WTC11 (cell line): ENCODE results near the gene PISD. TPM values are rescaled to one million over a fixed set of nuclear protein-coding genes. Genes with fewer than 3 reads are reported as not detected.

Experiments
- ATAC-seq: fragments of 200-7000 bp; cut with Tn5 transposase; 2 replicates; pipeline ENCODE4 v1.10.0; 2021; ENCODE audit warnings: mild to moderate bottlenecking, moderate library complexity
- CTCF ChIA-PET: fragments of 300-600 bp; sonication (Branson Sonifier 250); formaldehyde crosslinking; loops from one replicate; lab custom pipeline; 2021; ENCODE audit warnings: antibody characterized with exemption; lab: Charles Lee
- POLR2A ChIA-PET: fragments of 350-600 bp; sonication (Branson Sonifier 250); formaldehyde crosslinking; loops from one replicate; lab custom pipeline; 2021; ENCODE audit warnings: antibody characterized with exemption; lab: Charles Lee
- DNase-seq: peaks from one replicate; pipeline ENCODE4 v3.0.0; 2021; ENCODE audit warnings: low spot score
- H3K27ac Mint-ChIP-seq: 2 replicates; pipeline ENCODE4 v1.8.0; 2021; ENCODE audit warnings: mixed read lengths
- H3K27me3 Mint-ChIP-seq: 2 replicates; pipeline ENCODE4 v1.8.0; 2021; ENCODE audit warnings: low read depth, mild to moderate bottlenecking, moderate library complexity, mixed read lengths
- H3K36me3 Mint-ChIP-seq: 2 replicates; pipeline ENCODE4 v1.8.0; 2021; ENCODE audit warnings: mixed read lengths
- H3K4me1 Mint-ChIP-seq: 2 replicates; pipeline ENCODE4 v1.8.0; 2022; ENCODE audit warnings: mixed read lengths
- H3K4me3 Mint-ChIP-seq: 2 replicates; pipeline ENCODE4 v1.8.0; 2021; ENCODE audit warnings: mild to moderate bottlenecking, moderate library complexity, mixed read lengths
- H3K9me3 Mint-ChIP-seq: 2 replicates; pipeline ENCODE4 v1.8.0; 2021; ENCODE audit warnings: mixed read lengths
- ETV6 ChIP-seq: sonication (generic); formaldehyde crosslinking; IDR thresholded peaks from 2 replicates; pipeline ENCODE4 v1.8.1; 2022; ENCODE audit warnings: mild to moderate bottlenecking, missing genetic modification reagents
- GRHL2 ChIP-seq: fragments of 250-450 bp; sonication (Bioruptor Pico); IDR thresholded peaks from 2 replicates; pipeline ENCODE4 v1.8.0; 2022; ENCODE audit warnings: mild to moderate bottlenecking, moderate library complexity; ENCODE audit not compliant: insufficient replicate concordance, severe bottlenecking
- JUN ChIP-seq: sonication (generic); formaldehyde crosslinking; IDR thresholded peaks from 2 replicates; pipeline ENCODE4 v1.8.0; 2023; ENCODE audit warnings: mild to moderate bottlenecking, missing genetic modification reagents
- KAT7 ChIP-seq: sonication (generic); formaldehyde crosslinking; IDR thresholded peaks from 2 replicates; pipeline ENCODE4 v1.8.1; 2023; ENCODE audit warnings: missing genetic modification reagents, mild to moderate bottlenecking, borderline replicate concordance
- MYBL2 ChIP-seq: sonication (generic); formaldehyde crosslinking; IDR thresholded peaks from 2 replicates; pipeline ENCODE4 v1.8.1; 2023; ENCODE audit warnings: mild to moderate bottlenecking, moderate library complexity, missing genetic modification reagents
- RORB ChIP-seq: fragments of 250-450 bp; sonication (Bioruptor Pico); IDR thresholded peaks from 2 replicates; pipeline ENCODE4 v1.9.0; 2021; ENCODE audit warnings: mild to moderate bottlenecking
- total RNA-seq: library from RNA; stranded (reverse); gene quantifications from 3 replicates; pipeline ENCODE4 v1.2.3, GENCODE V29; 2021
- TF ChIP-seq, protein P1 (sequence below): fragments of 250-450 bp; sonication (Bioruptor Pico); IDR thresholded peaks from 2 replicates; pipeline ENCODE4 v1.9.0; 2021; ENCODE audit warnings: mild to moderate bottlenecking, borderline replicate concordance
- TF ChIP-seq, protein P2 (sequence below): sonication (generic); formaldehyde crosslinking; IDR thresholded peaks from 2 replicates; pipeline ENCODE4 v1.8.1; 2022; ENCODE audit warnings: low read depth, mild to moderate bottlenecking, moderate library complexity, missing genetic modification reagents, borderline replicate concordance
- TF ChIP-seq, protein P3 (sequence below): fragments of 250-450 bp; sonication (Bioruptor Pico); conservative IDR thresholded peaks from 2 replicates; pipeline ENCODE4 v1.9.0; 2021; ENCODE audit warnings: mild to moderate bottlenecking
- TF ChIP-seq, protein P4 (sequence below): sonication (generic); formaldehyde crosslinking; IDR thresholded peaks from 2 replicates; pipeline ENCODE4 v1.8.1; 2022; ENCODE audit warnings: missing genetic modification reagents, borderline replicate concordance
- TF ChIP-seq, protein P5 (sequence below): sonication (generic); formaldehyde crosslinking; IDR thresholded peaks from 2 replicates; pipeline ENCODE4 v1.8.1; 2023; ENCODE audit warnings: mild to moderate bottlenecking, moderate library complexity, missing genetic modification reagents
- TF ChIP-seq, protein P6 (sequence below): fragments of 250-450 bp; sonication (Bioruptor Pico); IDR thresholded peaks from 2 replicates; pipeline ENCODE4 v1.9.0; 2021; ENCODE audit warnings: mild to moderate bottlenecking
- TF ChIP-seq, protein P7 (sequence below): sonication (generic); formaldehyde crosslinking; IDR thresholded peaks from 2 replicates; pipeline ENCODE4 v1.8.1; 2023; ENCODE audit warnings: mild to moderate bottlenecking, missing genetic modification reagents

The PISD gene
- total RNA-seq, 1 experiment from 2014 or later = 55.7 TPM

DNA sequence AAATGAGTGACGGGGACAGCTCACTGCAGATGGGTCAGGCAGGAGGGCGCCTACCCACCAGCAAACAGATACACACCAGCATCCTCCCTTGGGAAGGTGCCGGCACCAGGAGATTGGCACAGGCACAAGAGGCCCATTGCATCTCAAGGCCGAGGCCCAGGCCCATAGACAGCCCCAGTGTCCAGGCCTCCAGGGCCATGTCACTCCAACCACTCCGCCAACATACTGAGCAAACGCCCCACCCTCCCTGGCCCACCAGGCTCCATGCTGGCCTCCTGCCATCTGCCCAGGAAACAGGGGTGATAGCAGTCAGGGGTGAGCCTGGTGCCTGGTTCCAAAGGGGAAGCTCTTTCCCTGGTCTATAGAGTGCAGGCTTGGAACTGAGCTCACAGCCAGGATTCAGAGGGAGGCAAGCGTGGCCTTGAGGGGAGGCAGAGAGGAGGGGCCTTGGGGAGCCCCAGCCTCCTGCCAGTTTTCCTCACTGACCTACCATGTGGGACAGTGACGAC, 34.7 kb downstream of the PISD start:
- Mint-ChIP-seq H3K27me3 (no peaks in the 10 kb centered on the region), H3K4me1 (peaks cover 43% of the 10 kb centered on the region), H3K9me3 (no peaks in the 10 kb centered on the region), H3K4me3 (no peak overlapping the region), H3K36me3 (no peaks in the 10 kb centered on the region), H3K27ac (peak overlapping the region; percentile 72; the same call in 1 of the 2 replicates)
- TF ChIP-seq, protein P1, sequence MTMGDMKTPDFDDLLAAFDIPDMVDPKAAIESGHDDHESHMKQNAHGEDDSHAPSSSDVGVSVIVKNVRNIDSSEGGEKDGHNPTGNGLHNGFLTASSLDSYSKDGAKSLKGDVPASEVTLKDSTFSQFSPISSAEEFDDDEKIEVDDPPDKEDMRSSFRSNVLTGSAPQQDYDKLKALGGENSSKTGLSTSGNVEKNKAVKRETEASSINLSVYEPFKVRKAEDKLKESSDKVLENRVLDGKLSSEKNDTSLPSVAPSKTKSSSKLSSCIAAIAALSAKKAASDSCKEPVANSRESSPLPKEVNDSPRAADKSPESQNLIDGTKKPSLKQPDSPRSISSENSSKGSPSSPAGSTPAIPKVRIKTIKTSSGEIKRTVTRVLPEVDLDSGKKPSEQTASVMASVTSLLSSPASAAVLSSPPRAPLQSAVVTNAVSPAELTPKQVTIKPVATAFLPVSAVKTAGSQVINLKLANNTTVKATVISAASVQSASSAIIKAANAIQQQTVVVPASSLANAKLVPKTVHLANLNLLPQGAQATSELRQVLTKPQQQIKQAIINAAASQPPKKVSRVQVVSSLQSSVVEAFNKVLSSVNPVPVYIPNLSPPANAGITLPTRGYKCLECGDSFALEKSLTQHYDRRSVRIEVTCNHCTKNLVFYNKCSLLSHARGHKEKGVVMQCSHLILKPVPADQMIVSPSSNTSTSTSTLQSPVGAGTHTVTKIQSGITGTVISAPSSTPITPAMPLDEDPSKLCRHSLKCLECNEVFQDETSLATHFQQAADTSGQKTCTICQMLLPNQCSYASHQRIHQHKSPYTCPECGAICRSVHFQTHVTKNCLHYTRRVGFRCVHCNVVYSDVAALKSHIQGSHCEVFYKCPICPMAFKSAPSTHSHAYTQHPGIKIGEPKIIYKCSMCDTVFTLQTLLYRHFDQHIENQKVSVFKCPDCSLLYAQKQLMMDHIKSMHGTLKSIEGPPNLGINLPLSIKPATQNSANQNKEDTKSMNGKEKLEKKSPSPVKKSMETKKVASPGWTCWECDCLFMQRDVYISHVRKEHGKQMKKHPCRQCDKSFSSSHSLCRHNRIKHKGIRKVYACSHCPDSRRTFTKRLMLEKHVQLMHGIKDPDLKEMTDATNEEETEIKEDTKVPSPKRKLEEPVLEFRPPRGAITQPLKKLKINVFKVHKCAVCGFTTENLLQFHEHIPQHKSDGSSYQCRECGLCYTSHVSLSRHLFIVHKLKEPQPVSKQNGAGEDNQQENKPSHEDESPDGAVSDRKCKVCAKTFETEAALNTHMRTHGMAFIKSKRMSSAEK (CRISPR knock-in tag) = no peak
- TF ChIP-seq, protein P2, sequence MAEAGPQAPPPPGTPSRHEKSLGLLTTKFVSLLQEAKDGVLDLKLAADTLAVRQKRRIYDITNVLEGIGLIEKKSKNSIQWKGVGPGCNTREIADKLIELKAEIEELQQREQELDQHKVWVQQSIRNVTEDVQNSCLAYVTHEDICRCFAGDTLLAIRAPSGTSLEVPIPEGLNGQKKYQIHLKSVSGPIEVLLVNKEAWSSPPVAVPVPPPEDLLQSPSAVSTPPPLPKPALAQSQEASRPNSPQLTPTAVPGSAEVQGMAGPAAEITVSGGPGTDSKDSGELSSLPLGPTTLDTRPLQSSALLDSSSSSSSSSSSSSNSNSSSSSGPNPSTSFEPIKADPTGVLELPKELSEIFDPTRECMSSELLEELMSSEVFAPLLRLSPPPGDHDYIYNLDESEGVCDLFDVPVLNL (CRISPR knock-in tag) = no peak
- TF ChIP-seq, protein P3, sequence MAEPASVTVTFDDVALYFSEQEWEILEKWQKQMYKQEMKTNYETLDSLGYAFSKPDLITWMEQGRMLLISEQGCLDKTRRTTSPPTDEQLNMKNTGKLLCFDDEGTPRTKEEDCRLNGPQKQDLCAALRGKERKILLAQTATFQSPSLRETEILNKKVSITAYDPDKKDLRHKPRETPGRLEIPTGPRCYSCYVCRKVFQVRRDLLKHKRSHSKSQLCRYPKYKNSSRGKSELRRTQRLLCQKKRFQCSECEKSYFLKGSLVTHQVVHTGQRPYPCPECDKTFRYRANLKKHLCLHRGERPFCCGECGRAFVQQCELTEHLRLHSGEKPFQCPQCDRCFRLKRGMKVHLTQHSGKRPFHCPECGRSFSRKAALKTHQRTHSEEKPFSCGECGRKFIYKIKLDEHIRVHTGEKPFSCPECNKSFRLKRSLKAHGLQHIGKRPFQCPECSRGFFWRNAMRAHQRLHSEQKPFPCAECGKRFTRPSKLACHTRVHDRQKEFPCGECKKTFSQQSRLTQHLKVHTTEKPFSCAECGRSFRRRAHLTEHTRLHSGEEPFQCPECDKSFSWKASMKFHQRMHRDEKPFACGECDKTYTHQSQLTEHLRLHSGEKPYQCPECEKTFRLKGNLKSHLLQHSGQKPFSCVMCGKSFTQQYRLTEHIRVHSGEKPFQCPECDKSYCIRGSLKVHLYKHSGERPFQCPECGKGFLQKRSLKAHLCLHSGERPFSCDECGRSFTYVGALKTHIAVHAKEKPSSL (CRISPR knock-in tag) = no peak
- no peak for TF ChIP-seq ETV6
- TF ChIP-seq KAT7 (CRISPR knock-in tag) = no peak
- TF ChIP-seq, protein P4, sequence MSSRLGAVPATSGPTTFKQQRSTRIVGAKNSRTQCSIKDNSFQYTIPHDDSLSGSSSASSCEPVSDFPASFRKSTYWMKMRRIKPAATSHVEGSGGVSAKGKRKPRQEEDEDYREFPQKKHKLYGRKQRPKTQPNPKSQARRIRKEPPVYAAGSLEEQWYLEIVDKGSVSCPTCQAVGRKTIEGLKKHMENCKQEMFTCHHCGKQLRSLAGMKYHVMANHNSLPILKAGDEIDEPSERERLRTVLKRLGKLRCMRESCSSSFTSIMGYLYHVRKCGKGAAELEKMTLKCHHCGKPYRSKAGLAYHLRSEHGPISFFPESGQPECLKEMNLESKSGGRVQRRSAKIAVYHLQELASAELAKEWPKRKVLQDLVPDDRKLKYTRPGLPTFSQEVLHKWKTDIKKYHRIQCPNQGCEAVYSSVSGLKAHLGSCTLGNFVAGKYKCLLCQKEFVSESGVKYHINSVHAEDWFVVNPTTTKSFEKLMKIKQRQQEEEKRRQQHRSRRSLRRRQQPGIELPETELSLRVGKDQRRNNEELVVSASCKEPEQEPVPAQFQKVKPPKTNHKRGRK (CRISPR knock-in tag) = no peak
- TF ChIP-seq JUN (CRISPR knock-in tag) = no peak
- TF ChIP-seq, protein P5, sequence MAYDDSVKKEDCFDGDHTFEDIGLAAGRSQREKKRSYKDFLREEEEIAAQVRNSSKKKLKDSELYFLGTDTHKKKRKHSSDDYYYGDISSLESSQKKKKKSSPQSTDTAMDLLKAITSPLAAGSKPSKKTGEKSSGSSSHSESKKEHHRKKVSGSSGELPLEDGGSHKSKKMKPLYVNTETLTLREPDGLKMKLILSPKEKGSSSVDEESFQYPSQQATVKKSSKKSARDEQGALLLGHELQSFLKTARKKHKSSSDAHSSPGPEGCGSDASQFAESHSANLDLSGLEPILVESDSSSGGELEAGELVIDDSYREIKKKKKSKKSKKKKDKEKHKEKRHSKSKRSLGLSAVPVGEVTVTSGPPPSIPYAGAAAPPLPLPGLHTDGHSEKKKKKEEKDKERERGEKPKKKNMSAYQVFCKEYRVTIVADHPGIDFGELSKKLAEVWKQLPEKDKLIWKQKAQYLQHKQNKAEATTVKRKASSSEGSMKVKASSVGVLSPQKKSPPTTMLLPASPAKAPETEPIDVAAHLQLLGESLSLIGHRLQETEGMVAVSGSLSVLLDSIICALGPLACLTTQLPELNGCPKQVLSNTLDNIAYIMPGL (CRISPR knock-in tag) = no peak
- TF ChIP-seq MYBL2 (CRISPR knock-in tag) = no peak
- TF ChIP-seq, protein P6, sequence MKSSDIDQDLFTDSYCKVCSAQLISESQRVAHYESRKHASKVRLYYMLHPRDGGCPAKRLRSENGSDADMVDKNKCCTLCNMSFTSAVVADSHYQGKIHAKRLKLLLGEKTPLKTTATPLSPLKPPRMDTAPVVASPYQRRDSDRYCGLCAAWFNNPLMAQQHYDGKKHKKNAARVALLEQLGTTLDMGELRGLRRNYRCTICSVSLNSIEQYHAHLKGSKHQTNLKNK (CRISPR knock-in tag) = no peak
- TF ChIP-seq, protein P7, sequence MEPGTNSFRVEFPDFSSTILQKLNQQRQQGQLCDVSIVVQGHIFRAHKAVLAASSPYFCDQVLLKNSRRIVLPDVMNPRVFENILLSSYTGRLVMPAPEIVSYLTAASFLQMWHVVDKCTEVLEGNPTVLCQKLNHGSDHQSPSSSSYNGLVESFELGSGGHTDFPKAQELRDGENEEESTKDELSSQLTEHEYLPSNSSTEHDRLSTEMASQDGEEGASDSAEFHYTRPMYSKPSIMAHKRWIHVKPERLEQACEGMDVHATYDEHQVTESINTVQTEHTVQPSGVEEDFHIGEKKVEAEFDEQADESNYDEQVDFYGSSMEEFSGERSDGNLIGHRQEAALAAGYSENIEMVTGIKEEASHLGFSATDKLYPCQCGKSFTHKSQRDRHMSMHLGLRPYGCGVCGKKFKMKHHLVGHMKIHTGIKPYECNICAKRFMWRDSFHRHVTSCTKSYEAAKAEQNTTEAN (CRISPR knock-in tag) = no peak
- no peak for TF ChIP-seq RORB (CRISPR knock-in tag)
- TF ChIP-seq GRHL2 = no peak
- DNase-seq (no peak), ATAC-seq (no peak)
- CTCF ChIA-PET = no interaction called here
- POLR2A ChIA-PET = no interaction called here
